GM19240 (cell line): ENCODE data around the gene IL12RB2.
A peak's percentile ranks its signal among the peaks of the same experiment; 100 is the strongest.
"Not testable (repeated sequence)": the region's sequence is repeated elsewhere in the genome, so short reads cannot be mapped to it uniquely, and the experiment has no call there.

ENCODE experiments used
- DNase-seq: peaks from one replicate; pipeline ENCODE4 v3.0.0; 2011; ENCODE audit warnings: low spot score; ENCODE audit not compliant: insufficient read length

Gene IL12RB2

GRCh38 chr1:67430358-67431155 is 122.9 kb downstream of the IL12RB2 start, which contains the start of gene SERBP1:
Gene SERBP1, minus strand, starts transcription at chr1:67430402. Its CDS starts 102 bp downstream, at chr1:67430300.
- DNase-seq: peak; percentile 62

GRCh38 chr1:67431156-67431765 is 123.6 kb downstream of the IL12RB2 start:
- DNase-seq: no peak

- no peak for DNase-seq
These were observed 124.4 kb downstream of the IL12RB2 start for GRCh38 chr1:67431869-67432578.

GRCh38 chr1:67432745-67433144 is 125.1 kb downstream of the IL12RB2 start:
- DNase-seq: no peak

GRCh38 chr1:67433837-67434236 is 126.2 kb downstream of the IL12RB2 start:
- DNase-seq: no peak

GRCh38 chr1:67434491-67434890 is 126.8 kb downstream of the IL12RB2 start:
- DNase-seq: no peak

- DNase-seq: no peak
These were observed 128.9 kb downstream of the IL12RB2 start for GRCh38 chr1:67436511-67437055.

GRCh38 chr1:67437961-67438360 is 130.3 kb downstream of the IL12RB2 start:
- no peak for DNase-seq

GRCh38 chr1:67439277-67440029 is 131.8 kb downstream of the IL12RB2 start:
- DNase-seq: no peak

GRCh38 chr1:67440339-67440738 is 132.7 kb downstream of the IL12RB2 start:
- DNase-seq: no peak

- no peak for DNase-seq
These were observed 133.5 kb downstream of the IL12RB2 start for GRCh38 chr1:67441183-67441582.

GRCh38 chr1:67441739-67442281 is 134.1 kb downstream of the IL12RB2 start:
- DNase-seq: no peak

GRCh38 chr1:67446014-67446413 is 138.3 kb downstream of the IL12RB2 start:
- DNase-seq: not testable (repeated sequence)
